GM18517 (cell line): ENCODE data around the gene ERICH6B.

Experiments
- ATAC-seq: cut with Tn5 transposase; IDR thresholded peaks from one replicate; pipeline ENCODE4 v1.9.1; 2021; ENCODE audit warnings: mild to moderate bottlenecking, moderate library complexity; ENCODE audit not compliant: unreplicated experiment

The ERICH6B gene

GRCh38 chr13:45545686-45546409, 69.7 kb downstream of the ERICH6B start:
- no peak for ATAC-seq

- no peak for ATAC-seq
Observed at GRCh38 chr13:45544520-45544919, 71.0 kb downstream of the ERICH6B start.

GRCh38 chr13:45542878-45543277, 72.7 kb downstream of the ERICH6B start:
- no peak for ATAC-seq

GRCh38 chr13:45542391-45542790, 73.1 kb downstream of the ERICH6B start:
- ATAC-seq = no peak

- no peak for ATAC-seq
Observed at GRCh38 chr13:45541806-45542205, 73.7 kb downstream of the ERICH6B start.

GRCh38 chr13:45540864-45541263, 74.7 kb downstream of the ERICH6B start:
- ATAC-seq = no peak

GRCh38 chr13:45540195-45540594, 75.3 kb downstream of the ERICH6B start:
- no peak for ATAC-seq

- no peak for ATAC-seq
Observed at GRCh38 chr13:45538382-45538781, 77.2 kb downstream of the ERICH6B start.

GRCh38 chr13:45537516-45537915, 78.0 kb downstream of the ERICH6B start:
- no peak for ATAC-seq

GRCh38 chr13:45536224-45536623, 79.3 kb downstream of the ERICH6B start:
- ATAC-seq = no peak

- no peak for ATAC-seq
Observed at GRCh38 chr13:45534604-45535003, 80.9 kb downstream of the ERICH6B start.

- ATAC-seq = no peak
Observed at GRCh38 chr13:45529758-45530157, 85.8 kb downstream of the ERICH6B start.

- no peak for ATAC-seq
Observed at GRCh38 chr13:45527699-45528462, 87.7 kb downstream of the ERICH6B start.

- no peak for ATAC-seq
Observed at GRCh38 chr13:45522571-45522970, 93.0 kb downstream of the ERICH6B start.

- no peak for ATAC-seq
Observed at GRCh38 chr13:45521297-45521696, 94.2 kb downstream of the ERICH6B start.

- no peak for ATAC-seq
Observed at GRCh38 chr13:45519493-45519892, 96.0 kb downstream of the ERICH6B start.

- no peak for ATAC-seq
Observed at GRCh38 chr13:45518525-45519245, 96.9 kb downstream of the ERICH6B start.

GRCh38 chr13:45516757-45517156, 98.8 kb downstream of the ERICH6B start:
- ATAC-seq = no peak

- no peak for ATAC-seq
Observed at GRCh38 chr13:45512098-45512496, 103.4 kb downstream of the ERICH6B start.

GRCh38 chr13:45511310-45512097, 104.0 kb downstream of the ERICH6B start:
- no peak for ATAC-seq

- ATAC-seq = no peak
Observed at GRCh38 chr13:45510672-45511071, 104.9 kb downstream of the ERICH6B start.
